Activated CD4-positive, alpha-beta T cell treated with anti-CD3 and anti-CD28 coated beads for 24 hours (primary cell): Measurements from ENCODE around the gene PYGM.

Experiments
- DNase-seq, 2 donors: peaks; one replicate each; pipeline ENCODE4 v3.0.0-alpha.2; 2020; ENCODE audit warnings: low read depth in 2 of 2

The PYGM gene

GRCh38 chr11:64791781-64792291 is 32.1 kb upstream of the PYGM start:
- no peak for DNase-seq

- no peak for DNase-seq
Observed at GRCh38 chr11:64790205-64791095, 30.7 kb upstream of the PYGM start.

- DNase-seq, result no peak
Observed at GRCh38 chr11:64789331-64790204, 29.8 kb upstream of the PYGM start.

GRCh38 chr11:64788321-64789215 is 28.8 kb upstream of the PYGM start:
- no peak for DNase-seq

- peak in 1 of 2 donors; percentile 53 for DNase-seq
Observed at GRCh38 chr11:64787526-64788320, 27.9 kb upstream of the PYGM start.

- no peak for DNase-seq
Observed at GRCh38 chr11:64786308-64786707, 26.5 kb upstream of the PYGM start.

GRCh38 chr11:64784813-64785581 is 25.2 kb upstream of the PYGM start:
- DNase-seq, result no peak

GRCh38 chr11:64778473-64779298 is 18.9 kb upstream of the PYGM start, which contains the start of gene SF1:
TSS of gene SF1 (minus strand) at chr11:64778542. CDS start at chr11:64778392, 150 bp downstream.
- DNase-seq, result peak; percentile 97

GRCh38 chr11:64778223-64778472 is 18.4 kb upstream of the PYGM start:
- no peak for DNase-seq

GRCh38 chr11:64777449-64778222 is 17.9 kb upstream of the PYGM start:
- peak; percentile 61 to 69 for DNase-seq

GRCh38 chr11:64776875-64777274 is 17.1 kb upstream of the PYGM start:
- DNase-seq, result no peak

- no peak for DNase-seq
Observed at GRCh38 chr11:64776425-64776824, 16.7 kb upstream of the PYGM start.

- DNase-seq, result no peak
Observed at GRCh38 chr11:64774144-64774543, 14.4 kb upstream of the PYGM start.

GRCh38 chr11:64772303-64773018 is 12.7 kb upstream of the PYGM start:
- no peak for DNase-seq

- DNase-seq, result no peak
Observed at GRCh38 chr11:64771861-64772260, 12.1 kb upstream of the PYGM start.

GRCh38 chr11:64770120-64770519 is 10.3 kb upstream of the PYGM start:
- no peak for DNase-seq

- no peak for DNase-seq
Observed at GRCh38 chr11:64769283-64769682, 9.5 kb upstream of the PYGM start.

- no peak for DNase-seq
Observed at GRCh38 chr11:64768300-64768694, 8.5 kb upstream of the PYGM start.
